Memory B cell (primary cell): ENCODE results near the gene ANKS4B.
"Not testable (repeated sequence)": the region's sequence is repeated elsewhere in the genome, so short reads cannot be mapped to it uniquely, and the experiment has no call there.

Source experiments
- ATAC-seq: fragments of 150-1000 bp; cut with Tn5 transposase; 2 replicates; pipeline ENCODE4 v1.10.0; 2021; ENCODE audit warnings: low read depth, mild to moderate bottlenecking, moderate library complexity
- DNase-seq, 2 donors: peaks; one replicate each; pipeline ENCODE4 v3.0.0; 2022; ENCODE audit warnings: low spot score in 2 of 2
- H3K27ac Mint-ChIP-seq: one replicate; pipeline ENCODE4 v1.8.0; 2022; ENCODE audit warnings: mild to moderate bottlenecking, moderate library complexity, mixed read lengths
- H3K27me3 Mint-ChIP-seq: one replicate; pipeline ENCODE4 v1.8.0; 2022; ENCODE audit warnings: mixed read lengths
- H3K36me3 Mint-ChIP-seq: one replicate; pipeline ENCODE4 v1.8.0; 2022; ENCODE audit warnings: mild to moderate bottlenecking, mixed read lengths
- H3K4me1 Mint-ChIP-seq: one replicate; pipeline ENCODE4 v1.8.0; 2022; ENCODE audit warnings: mixed read lengths
- H3K4me3 Mint-ChIP-seq: one replicate; pipeline ENCODE4 v1.8.0; 2022; ENCODE audit warnings: mild to moderate bottlenecking, moderate library complexity, mixed read lengths
- H3K9me3 Mint-ChIP-seq: one replicate; pipeline ENCODE4 v1.8.0; 2022; ENCODE audit warnings: mixed read lengths

Gene ANKS4B

DNA sequence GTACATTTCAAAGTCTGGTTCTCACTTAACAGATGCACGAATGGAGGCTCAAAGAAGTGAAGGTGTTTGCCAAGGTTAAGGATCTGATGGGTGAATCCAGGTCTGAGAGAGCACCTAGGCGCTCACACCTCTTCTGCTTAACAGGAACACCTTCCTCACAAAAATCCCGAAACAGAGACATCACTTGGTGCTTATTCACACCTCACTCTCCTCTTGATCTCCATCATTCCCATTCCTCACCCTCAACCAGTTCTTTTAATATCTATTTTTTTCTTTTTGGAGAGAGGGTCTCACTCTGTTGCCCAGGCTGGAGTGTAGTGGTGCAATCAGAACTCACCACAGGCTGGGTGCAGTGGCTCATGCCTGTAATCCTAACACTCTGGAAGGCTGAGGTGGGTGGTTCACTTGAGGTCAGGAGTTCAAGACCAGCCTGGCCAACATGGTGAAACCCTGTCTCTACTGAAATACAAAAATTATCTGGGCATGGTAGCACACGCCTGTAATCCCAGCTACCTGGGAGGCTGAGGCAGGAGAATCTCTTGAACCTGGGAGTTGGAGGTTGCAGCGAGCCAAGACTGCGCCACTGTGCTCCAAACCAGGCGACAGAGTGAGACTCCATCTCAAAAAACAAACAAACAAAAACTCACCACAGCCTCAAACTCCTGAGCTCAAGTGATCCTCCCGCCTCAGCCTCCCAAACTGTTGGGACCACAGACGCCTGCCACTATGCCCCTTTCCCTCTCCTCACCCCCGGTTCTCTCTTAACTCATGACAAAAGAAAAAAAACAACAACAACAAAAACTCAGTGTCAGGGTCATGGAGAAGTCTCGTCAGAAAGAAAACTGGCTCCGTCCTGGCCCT lies 29.5 kb downstream of the ANKS4B start:
- no peaks in the 10 kb centered on the region for H3K9me3 Mint-ChIP-seq
- peaks cover 1% of the 10 kb centered on the region for H3K27me3 Mint-ChIP-seq
- H3K4me1 Mint-ChIP-seq, result peaks cover 29% of the 10 kb centered on the region
- ATAC-seq (no peak), DNase-seq (no peak)
- H3K4me3 Mint-ChIP-seq, result no peak overlapping the region
- peak overlapping the region; percentile 29 for H3K27ac Mint-ChIP-seq
- H3K36me3 Mint-ChIP-seq, result peaks cover 1% of the 10 kb centered on the region

DNA sequence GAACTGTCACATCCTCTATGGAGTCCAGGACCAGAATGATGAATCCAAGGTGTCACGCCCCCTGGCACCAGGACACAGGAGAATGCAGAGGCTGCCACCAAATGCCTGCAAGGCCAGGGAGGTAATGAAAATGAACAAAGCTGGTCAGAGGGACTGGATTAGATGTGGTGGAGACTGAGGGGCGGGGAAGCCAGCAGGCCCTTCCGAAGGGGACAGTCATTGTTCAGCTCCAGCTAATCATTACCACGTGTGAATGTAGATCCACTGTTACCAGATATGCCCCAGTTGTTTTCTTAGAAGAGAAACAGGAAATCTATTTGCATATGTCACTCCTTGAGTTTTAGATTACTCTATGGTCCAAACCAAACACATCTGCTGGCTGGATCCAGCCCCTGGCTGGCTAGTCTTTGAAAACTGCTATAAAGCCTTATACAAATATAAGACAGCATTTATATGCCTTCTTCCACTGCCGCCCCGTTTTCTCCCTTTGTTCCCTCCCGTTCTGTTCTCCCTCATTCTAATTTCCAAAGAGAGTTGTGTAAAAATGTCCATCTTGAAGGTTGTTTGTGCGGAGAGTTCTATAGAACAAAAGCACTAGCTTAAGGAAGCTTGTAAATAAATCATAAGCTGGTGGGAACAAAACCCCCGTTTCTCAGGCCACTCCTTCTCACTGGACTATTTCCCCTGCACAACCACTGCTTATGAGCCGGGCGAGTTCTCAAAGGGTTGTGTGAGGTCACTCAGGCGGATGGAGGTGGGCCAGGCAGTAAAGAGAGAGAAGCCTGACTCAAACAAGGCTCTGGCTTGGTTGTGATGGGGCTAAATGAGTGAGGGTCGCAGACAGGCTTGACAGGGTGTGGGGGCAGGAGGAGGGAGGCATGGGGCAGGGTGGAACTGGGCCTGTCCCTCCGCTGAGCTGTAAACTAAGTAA lies 30.4 kb downstream of the ANKS4B start:
- Mint-ChIP-seq H3K36me3 (peaks cover 4% of the 10 kb centered on the region), H3K4me3 (peak overlapping the region; percentile 64), H3K27ac (peak overlapping the region; percentile 29), H3K27me3 (peaks cover 1% of the 10 kb centered on the region), H3K4me1 (peaks cover 32% of the 10 kb centered on the region), H3K9me3 (no peaks in the 10 kb centered on the region)
- ATAC-seq (peak; percentile 85), DNase-seq (no peak)

DNA sequence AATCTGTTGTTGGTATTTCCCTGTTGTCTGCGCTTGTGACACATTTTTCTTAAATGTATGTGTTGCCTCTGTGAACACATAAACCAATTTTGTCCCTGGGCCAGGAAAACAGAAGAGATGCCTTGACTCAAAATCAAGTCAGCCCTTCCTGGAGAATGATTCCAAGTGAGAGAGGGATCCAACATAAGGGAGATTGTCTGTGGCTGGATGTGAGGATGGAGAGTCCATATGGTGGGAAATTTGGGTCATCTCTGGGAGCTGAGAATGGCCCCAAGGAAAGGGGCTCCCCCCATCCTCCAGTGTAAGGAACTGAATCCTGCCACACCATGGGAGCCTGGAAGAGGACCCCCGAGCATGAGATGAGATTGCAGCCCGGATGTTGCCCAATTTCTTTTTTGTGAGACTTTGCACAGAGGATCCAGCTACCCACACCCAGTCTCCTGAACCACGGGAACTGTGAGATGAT lies 31.1 kb downstream of the ANKS4B start:
- Mint-ChIP-seq H3K36me3 (peaks cover 4% of the 10 kb centered on the region), H3K27ac (peak overlapping the region; percentile 29), H3K9me3 (no peaks in the 10 kb centered on the region), H3K27me3 (peaks cover 1% of the 10 kb centered on the region), H3K4me1 (peaks cover 32% of the 10 kb centered on the region), H3K4me3 (no peak overlapping the region)
- no peak for DNase-seq
- no peak for ATAC-seq

GRCh38 chr16:21265104-21265837 lies 31.8 kb downstream of the ANKS4B start:
- peak overlapping the region; percentile 9 for H3K4me3 Mint-ChIP-seq
- peaks cover 4% of the 10 kb centered on the region for H3K36me3 Mint-ChIP-seq
- peaks cover 32% of the 10 kb centered on the region for H3K4me1 Mint-ChIP-seq
- no peaks in the 10 kb centered on the region for H3K27me3 Mint-ChIP-seq
- ATAC-seq (peak; percentile 57), DNase-seq (no peak)
- H3K27ac Mint-ChIP-seq, result peak overlapping the region; percentile 7
- H3K9me3 Mint-ChIP-seq, result no peaks in the 10 kb centered on the region

- DNase-seq (no peak), ATAC-seq (no peak)
- no peaks in the 10 kb centered on the region for H3K27me3 Mint-ChIP-seq
- no peak overlapping the region for H3K4me3 Mint-ChIP-seq
- peaks cover 4% of the 10 kb centered on the region for H3K36me3 Mint-ChIP-seq
- peaks cover 32% of the 10 kb centered on the region for H3K4me1 Mint-ChIP-seq
- no peaks in the 10 kb centered on the region for H3K9me3 Mint-ChIP-seq
- H3K27ac Mint-ChIP-seq, result no peak overlapping the region
These were observed 33.8 kb downstream of the ANKS4B start for GRCh38 chr16:21267298-21267697.

DNA sequence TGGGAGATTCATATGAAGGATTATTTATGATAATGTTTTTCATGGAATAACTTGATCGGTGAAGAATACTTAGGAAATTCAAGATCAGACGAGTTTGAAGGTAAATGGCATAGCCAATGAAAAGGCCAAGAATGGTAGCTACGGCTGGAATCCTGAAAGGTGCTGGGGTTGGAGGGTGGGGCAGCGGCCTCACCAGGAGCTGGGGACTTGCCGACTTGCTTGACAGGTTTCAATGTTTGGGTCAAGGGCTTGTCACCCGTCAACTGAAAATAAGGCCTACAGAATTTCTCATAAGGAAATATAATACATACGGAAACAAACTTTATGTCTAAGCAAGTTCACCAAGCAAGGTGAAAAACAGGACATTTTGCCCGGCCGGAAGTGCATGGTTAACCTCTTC lies 34.7 kb downstream of the ANKS4B start:
- H3K4me1 Mint-ChIP-seq, result peaks cover 26% of the 10 kb centered on the region
- no peak overlapping the region for H3K4me3 Mint-ChIP-seq
- H3K27me3 Mint-ChIP-seq, result no peaks in the 10 kb centered on the region
- no peaks in the 10 kb centered on the region for H3K9me3 Mint-ChIP-seq
- H3K27ac Mint-ChIP-seq, result peak overlapping the region; percentile 12
- DNase-seq, result no peak
- no peak for ATAC-seq
- H3K36me3 Mint-ChIP-seq, result peaks cover 4% of the 10 kb centered on the region

DNA sequence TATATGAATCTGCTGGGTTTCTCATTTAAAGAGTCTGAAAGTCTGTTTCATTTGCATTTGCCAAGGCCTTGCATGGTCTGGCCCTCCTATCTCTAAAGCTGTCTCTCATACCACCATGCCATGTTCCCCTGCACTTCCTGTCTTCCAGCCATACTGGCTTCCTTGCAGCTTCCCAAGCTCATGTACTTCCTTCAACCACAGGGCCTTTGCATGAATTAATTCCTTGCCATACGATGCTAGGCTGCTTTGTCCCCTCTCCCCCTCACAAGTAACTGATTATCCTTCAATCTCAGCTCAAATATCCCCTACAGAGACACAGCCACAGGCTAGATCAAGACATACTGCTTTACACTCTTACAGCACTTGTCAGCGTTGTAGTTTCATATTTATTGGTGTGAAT lies 38.8 kb downstream of the ANKS4B start:
- DNase-seq (no peak), ATAC-seq (no peak)
- Mint-ChIP-seq H3K36me3 (peaks cover 2% of the 10 kb centered on the region), H3K27ac (no peak overlapping the region), H3K4me3 (no peak overlapping the region), H3K27me3 (peaks cover 4% of the 10 kb centered on the region), H3K9me3 (no peaks in the 10 kb centered on the region), H3K4me1 (peaks cover 23% of the 10 kb centered on the region)

GRCh38 chr16:21272763-21273162 lies 39.3 kb downstream of the ANKS4B start:
- not testable (repeated sequence) for H3K27me3 Mint-ChIP-seq, H3K4me3 Mint-ChIP-seq, H3K9me3 Mint-ChIP-seq, H3K27ac Mint-ChIP-seq, ATAC-seq, H3K36me3 Mint-ChIP-seq, DNase-seq
- peaks cover 26% of the 10 kb centered on the region for H3K4me1 Mint-ChIP-seq

- Mint-ChIP-seq H3K27me3 (peaks cover 9% of the 10 kb centered on the region), H3K4me1 (peaks cover 31% of the 10 kb centered on the region), H3K27ac (no peak overlapping the region), H3K4me3 (no peak overlapping the region), H3K36me3 (no peaks in the 10 kb centered on the region), H3K9me3 (no peaks in the 10 kb centered on the region)
- ATAC-seq (peak; percentile 25), DNase-seq (no peak)
These were observed 40.8 kb downstream of the ANKS4B start for GRCh38 chr16:21274172-21274726.

DNA sequence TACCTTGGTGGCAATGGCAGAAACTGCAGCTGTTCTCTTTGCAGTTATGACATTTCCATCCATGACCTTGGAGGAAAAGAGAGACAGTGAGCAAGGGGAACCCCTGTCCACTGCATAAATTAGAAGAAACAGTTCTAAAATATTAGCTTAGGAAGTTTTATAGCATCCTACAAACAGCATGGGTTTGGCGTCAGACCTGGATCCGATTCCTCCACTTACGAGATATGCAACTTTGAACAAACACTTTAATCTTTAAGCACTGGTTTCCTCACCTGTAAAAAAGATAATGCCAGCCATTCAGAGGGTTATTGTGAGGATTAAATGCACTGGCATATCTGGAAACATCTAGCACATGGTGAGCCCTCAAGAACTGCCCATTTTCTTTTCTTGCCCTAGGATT lies 42.0 kb downstream of the ANKS4B start:
- ATAC-seq, result no peak
- Mint-ChIP-seq H3K9me3 (no peaks in the 10 kb centered on the region), H3K27ac (no peak overlapping the region), H3K36me3 (no peaks in the 10 kb centered on the region), H3K27me3 (peaks cover 14% of the 10 kb centered on the region), H3K4me1 (peaks cover 34% of the 10 kb centered on the region), H3K4me3 (no peak overlapping the region)
- DNase-seq, result no peak

- Mint-ChIP-seq H3K27me3 (peaks cover 14% of the 10 kb centered on the region), H3K9me3 (no peaks in the 10 kb centered on the region), H3K4me3 (no peak overlapping the region), H3K36me3 (no peaks in the 10 kb centered on the region), H3K27ac (no peak overlapping the region), H3K4me1 (peaks cover 34% of the 10 kb centered on the region)
- ATAC-seq (peak; percentile 60), DNase-seq (peak in 1 of 2 donors; percentile 25)
These were observed 42.6 kb downstream of the ANKS4B start for GRCh38 chr16:21276090-21276489.

DNA sequence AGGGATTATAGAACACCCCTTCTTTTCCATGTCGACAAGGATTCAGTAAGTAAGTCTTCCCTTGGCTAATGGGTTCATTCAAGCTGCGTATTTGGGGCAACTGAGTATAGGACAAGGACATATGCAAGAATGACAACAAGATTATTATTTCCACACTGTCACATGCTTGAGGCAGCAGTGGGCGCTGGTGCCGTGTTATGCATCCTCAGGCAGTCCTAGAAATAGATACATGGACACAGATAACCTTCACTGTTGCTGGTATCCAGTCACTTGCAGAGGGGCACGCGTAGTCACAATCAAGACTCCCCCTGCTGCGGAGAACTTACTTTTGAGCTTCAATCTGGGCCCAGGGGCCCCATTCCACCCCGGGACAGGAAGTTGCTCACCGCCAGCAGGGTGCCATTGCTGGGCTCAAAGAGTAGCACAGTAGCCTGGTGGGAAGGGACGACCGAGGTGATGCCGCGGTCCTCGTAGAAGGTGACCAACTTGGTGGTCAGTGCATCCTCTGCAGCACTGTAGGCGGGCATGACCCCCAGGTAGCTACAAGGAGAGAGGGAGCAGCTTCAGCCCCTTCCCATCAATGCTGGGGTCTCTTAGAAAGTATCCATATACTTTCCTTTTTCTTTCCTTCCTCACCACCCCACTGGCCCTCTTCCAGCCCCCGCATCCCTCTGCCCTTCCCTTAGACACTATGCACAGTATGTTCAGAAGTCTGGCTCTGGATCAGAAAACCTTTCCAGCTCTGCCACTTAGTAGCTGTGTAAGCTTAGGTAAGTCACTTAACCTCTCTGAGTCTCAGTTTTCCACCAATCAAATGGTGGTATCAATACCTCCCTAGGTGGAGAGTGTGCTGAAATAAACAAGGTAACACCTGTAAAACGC lies 43.8 kb downstream of the ANKS4B start:
- H3K27ac Mint-ChIP-seq, result no peak overlapping the region
- H3K36me3 Mint-ChIP-seq, result peaks cover 2% of the 10 kb centered on the region
- H3K27me3 Mint-ChIP-seq, result peaks cover 15% of the 10 kb centered on the region
- no peak for DNase-seq
- peaks cover 5% of the 10 kb centered on the region for H3K9me3 Mint-ChIP-seq
- ATAC-seq, result no peak
- peak overlapping the region; percentile 85 for H3K4me3 Mint-ChIP-seq
- H3K4me1 Mint-ChIP-seq, result peaks cover 34% of the 10 kb centered on the region
